Activated naive CD4-positive, alpha-beta T cell treated with anti-CD3 and anti-CD28 coated beads for 36 hours (primary cell): ENCODE results near the gene ANK3. TPM values are rescaled to one million over a fixed set of nuclear protein-coding genes. Genes with fewer than 3 reads are reported as not detected.

ENCODE experiments used
- CTCF ChIA-PET: fragments of 350-600 bp; sonication (Branson Sonifier 250); formaldehyde crosslinking; loops from one replicate; lab custom pipeline; 2021; ENCODE audit warnings: antibody characterized with exemption; lab: Charles Lee
- DNase-seq: peaks from one replicate; pipeline ENCODE4 v3.0.0-alpha.2; 2020
- H3K27ac Mint-ChIP-seq: one replicate; pipeline ENCODE4 v1.8.0; 2021; ENCODE audit warnings: mild to moderate bottlenecking, mixed read lengths
- H3K27me3 Mint-ChIP-seq: one replicate; pipeline ENCODE4 v1.8.0; 2021; ENCODE audit warnings: low read depth, mixed read lengths
- H3K36me3 Mint-ChIP-seq: one replicate; pipeline ENCODE4 v1.8.0; 2021; ENCODE audit warnings: low read depth, mixed read lengths
- H3K4me1 Mint-ChIP-seq: one replicate; pipeline ENCODE4 v1.8.0; 2021; ENCODE audit warnings: low read depth, mixed read lengths
- H3K4me3 Mint-ChIP-seq: one replicate; pipeline ENCODE4 v1.8.0; 2021; ENCODE audit warnings: mild to moderate bottlenecking, moderate library complexity, mixed read lengths
- H3K9me3 Mint-ChIP-seq: one replicate; pipeline ENCODE4 v1.8.0; 2021; ENCODE audit warnings: mixed read lengths
- intact Hi-C: fragments of 100-400 bp; cut with micrococcal nuclease; formaldehyde crosslinking; loops from one replicate; pipeline ENCODE4 v1.15.1; 2023
- total RNA-seq, 2 experiments: library from RNA; stranded (reverse); gene quantifications; one replicate each; pipeline ENCODE4 v1.2.3, GENCODE V29; 2021

ANK3 gene
- total RNA-seq, 2 experiments from 2014 or later = 11.2 to 13.0 TPM

DNA sequence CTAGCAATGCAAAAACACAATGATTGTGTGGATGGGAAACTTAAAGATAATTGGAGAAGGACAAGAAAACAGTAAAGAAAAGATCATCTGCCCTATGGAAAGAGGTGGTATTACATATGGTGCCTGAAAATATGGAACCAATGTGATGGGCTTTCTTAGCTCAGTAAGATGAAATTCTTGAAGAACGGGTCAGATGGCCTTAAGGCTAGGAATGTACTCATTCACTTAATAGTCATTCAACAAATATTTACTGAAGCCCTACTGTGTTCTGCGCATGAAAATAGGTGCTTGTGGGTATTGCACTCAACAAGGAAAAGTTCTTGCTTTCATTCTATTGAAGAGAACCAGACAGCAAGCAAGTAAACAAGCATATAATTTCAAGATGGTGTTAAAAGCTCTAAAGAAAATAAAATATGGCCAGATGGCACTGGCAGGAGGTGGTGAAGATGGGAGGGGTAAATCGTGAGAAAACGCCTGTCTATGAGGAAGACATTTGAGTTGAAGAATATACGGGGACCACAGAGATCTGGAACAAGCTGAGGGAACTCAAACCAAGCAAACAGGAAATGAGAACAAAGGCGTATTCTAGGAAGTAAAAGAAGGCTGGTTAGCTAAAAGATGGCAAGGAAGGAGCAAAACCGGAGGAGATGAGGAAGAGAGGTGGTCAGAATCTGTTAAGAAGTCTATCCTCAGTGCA is 179.7 kb downstream of the ANK3 start:
- H3K9me3 Mint-ChIP-seq = peaks cover 9% of the 10 kb centered on the region
- no peak overlapping the region for H3K27ac Mint-ChIP-seq
- H3K4me3 Mint-ChIP-seq = no peak overlapping the region
- peaks cover 17% of the 10 kb centered on the region for H3K4me1 Mint-ChIP-seq
- no peaks in the 10 kb centered on the region for H3K27me3 Mint-ChIP-seq
- intact Hi-C loops = no loop called here
- H3K36me3 Mint-ChIP-seq = peaks cover 9% of the 10 kb centered on the region
- DNase-seq = no peak
- CTCF ChIA-PET = interaction anchor here (0.5 to 1.8 kb wide), 7 partner anchors 14 to 1274 kb away, joined by 3 to 6 read pairs (median 4); no protein-coding TSS in a partner anchor

DNA sequence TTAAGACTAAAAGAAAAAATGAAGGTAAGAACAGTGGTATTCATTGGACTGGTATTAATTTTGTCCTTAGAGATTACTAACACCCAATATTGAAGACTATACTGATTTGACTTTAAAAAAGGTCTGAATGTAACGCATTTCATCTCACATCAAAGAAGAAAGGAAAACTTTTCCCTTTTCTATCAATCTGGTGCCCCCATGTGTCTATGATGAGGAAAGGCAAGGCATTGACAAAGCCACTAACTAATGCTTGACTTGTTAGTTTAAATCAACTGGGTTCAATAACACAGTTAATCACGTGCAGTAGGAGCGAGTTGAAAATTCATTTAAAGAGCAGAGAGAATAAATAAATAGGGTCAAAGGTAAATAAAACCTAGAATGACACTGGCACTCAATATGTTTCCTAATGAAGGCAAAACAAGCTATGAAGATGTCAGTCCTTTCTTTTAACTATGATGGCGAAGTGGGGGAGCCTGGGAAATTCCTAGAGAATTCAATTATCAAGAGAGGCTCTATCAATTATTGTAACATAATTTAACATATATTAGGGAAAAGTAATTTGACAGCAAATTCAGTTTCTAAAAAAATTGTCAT is 180.9 kb downstream of the ANK3 start:
- H3K9me3 Mint-ChIP-seq = peaks cover 6% of the 10 kb centered on the region
- peaks cover 9% of the 10 kb centered on the region for H3K36me3 Mint-ChIP-seq
- H3K4me1 Mint-ChIP-seq = peaks cover 17% of the 10 kb centered on the region
- intact Hi-C loops = loop anchor here (1.0 kb wide), 4 partner anchors 93 to 582 kb away; no protein-coding TSS in a partner anchor
- H3K27me3 Mint-ChIP-seq = no peaks in the 10 kb centered on the region
- DNase-seq = no peak
- no peak overlapping the region for H3K4me3 Mint-ChIP-seq
- no peak overlapping the region for H3K27ac Mint-ChIP-seq
- CTCF ChIA-PET = interaction anchor here (0.6 to 1.8 kb wide), 4 partner anchors 21 to 237 kb away, joined by 3 to 6 read pairs (median 4); no protein-coding TSS in a partner anchor

DNA sequence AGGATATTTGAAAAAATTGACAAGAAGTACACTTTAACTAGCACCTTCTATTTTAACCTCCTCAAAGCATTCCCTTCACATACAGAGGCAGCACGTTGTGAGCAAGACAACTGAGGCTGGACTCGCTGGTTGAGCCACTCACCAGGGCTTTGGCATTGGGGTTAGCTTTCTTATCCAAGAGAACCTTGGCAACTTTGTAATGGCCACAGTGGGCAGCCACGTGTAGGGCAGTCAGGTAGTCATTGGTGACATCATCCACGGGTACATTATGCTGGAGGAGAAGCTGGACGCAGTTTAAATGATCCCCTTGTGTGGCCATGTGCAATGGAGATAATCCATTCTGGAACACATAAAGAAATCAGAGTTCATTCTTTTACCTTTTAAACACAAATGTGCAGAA is 181.8 kb downstream of the ANK3 start:
- intact Hi-C loops = loop anchor here (1.0 kb wide), 4 partner anchors 93 to 582 kb away; no protein-coding TSS in a partner anchor
- Mint-ChIP-seq H3K9me3 (peaks cover 6% of the 10 kb centered on the region), H3K4me1 (peaks cover 17% of the 10 kb centered on the region), H3K4me3 (no peak overlapping the region), H3K27ac (no peak overlapping the region), H3K36me3 (peaks cover 9% of the 10 kb centered on the region), H3K27me3 (no peaks in the 10 kb centered on the region)
- CTCF ChIA-PET = interaction anchor here (1.7 kb wide), 1 partner anchor 16 kb away, joined by 3 read pairs; no protein-coding TSS in a partner anchor
- no peak for DNase-seq

DNA sequence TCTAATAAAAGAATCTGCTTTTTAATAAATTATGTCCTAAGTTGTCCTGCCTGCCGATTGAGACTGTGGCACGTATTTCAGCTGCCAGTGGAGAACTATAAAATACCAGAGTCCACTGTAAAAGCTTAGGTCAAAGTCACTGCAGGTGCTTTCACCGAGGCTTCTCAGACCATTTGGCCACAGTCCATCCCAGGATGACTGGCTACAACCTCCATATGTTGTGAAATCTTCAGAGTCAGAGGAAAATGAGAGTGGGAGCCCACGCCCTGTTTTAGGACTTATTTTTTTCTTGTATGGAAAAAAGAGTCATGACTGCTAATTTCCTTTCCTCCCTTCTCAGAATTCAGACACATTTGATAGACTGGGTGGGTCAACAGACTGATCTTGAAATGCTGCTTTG is 182.9 kb downstream of the ANK3 start:
- no peak overlapping the region for H3K27ac Mint-ChIP-seq
- DNase-seq = no peak
- H3K4me3 Mint-ChIP-seq = no peak overlapping the region
- no peaks in the 10 kb centered on the region for H3K9me3 Mint-ChIP-seq
- H3K36me3 Mint-ChIP-seq = peaks cover 3% of the 10 kb centered on the region
- H3K27me3 Mint-ChIP-seq = no peaks in the 10 kb centered on the region
- CTCF ChIA-PET = interaction anchor here (1.0 to 1.8 kb wide), 4 partner anchors 15 to 227 kb away, joined by 3 to 5 read pairs (median 4); no protein-coding TSS in a partner anchor
- peaks cover 17% of the 10 kb centered on the region for H3K4me1 Mint-ChIP-seq
- intact Hi-C loops = no loop called here

DNA sequence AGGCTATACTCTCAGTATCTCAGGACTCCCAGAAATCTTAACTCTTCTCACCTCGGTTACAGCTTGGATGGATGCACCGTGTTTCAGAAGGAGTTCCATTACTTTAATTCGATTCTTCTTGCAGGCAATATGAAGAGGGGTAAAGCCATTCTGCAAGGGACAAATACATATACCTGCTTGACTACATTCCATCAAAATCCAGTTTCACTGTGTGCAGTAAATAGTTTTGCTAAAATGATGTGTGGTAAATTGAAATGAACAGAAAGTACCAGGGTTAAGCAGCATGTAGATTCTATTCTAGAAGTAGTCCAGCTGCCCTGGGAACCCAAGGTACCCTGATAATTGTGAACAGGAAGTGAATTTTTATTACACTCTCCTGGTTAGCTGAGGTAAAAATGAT is 183.9 kb downstream of the ANK3 start:
- no peaks in the 10 kb centered on the region for H3K27me3 Mint-ChIP-seq
- peaks cover 11% of the 10 kb centered on the region for H3K4me1 Mint-ChIP-seq
- intact Hi-C loops = no loop called here
- no peaks in the 10 kb centered on the region for H3K9me3 Mint-ChIP-seq
- CTCF ChIA-PET = interaction anchor here (0.6 to 1.8 kb wide), 5 partner anchors 62 to 228 kb away, joined by 3 to 5 read pairs (median 3); no protein-coding TSS in a partner anchor
- H3K36me3 Mint-ChIP-seq = no peaks in the 10 kb centered on the region
- no peak overlapping the region for H3K4me3 Mint-ChIP-seq
- H3K27ac Mint-ChIP-seq = no peak overlapping the region
- DNase-seq = no peak

DNA sequence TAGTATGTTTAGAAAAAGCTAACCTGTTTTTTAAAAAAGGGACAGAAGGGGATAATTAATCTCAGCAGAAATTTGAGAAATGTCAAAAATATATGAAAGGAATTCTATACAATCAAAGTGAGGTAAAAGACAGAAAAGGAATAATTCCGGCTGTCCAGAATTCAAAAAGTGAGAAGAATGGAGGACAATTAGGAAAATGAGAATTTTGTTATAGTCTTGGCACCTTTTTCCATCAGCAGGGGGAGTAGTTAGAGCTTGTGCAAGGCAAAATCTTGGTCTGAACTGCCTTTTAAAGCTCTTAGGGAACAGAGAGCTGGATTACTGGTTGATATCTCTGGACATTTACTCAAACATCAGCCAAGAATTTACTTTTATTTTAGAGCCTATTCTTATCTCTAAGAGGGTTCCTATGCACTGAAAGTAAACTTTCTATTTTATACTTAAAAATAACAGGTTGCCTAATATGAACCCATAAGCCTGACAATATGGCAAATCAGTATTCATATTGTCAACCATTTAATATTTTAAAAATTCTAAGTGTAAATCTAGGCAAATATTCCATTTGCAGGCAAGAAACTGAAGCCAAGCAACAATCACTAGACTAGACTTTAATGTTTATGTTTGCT is 185.6 kb downstream of the ANK3 start:
- Mint-ChIP-seq H3K27ac (no peak overlapping the region), H3K4me3 (no peak overlapping the region), H3K27me3 (no peaks in the 10 kb centered on the region), H3K36me3 (no peaks in the 10 kb centered on the region), H3K9me3 (no peaks in the 10 kb centered on the region), H3K4me1 (no peaks in the 10 kb centered on the region)
- DNase-seq = no peak
- CTCF ChIA-PET = interaction anchor here (0.8 to 1.6 kb wide), 3 partner anchors 33 to 442 kb away, joined by 3 to 14 read pairs (median 3); no protein-coding TSS in a partner anchor
- intact Hi-C loops = loop anchor here (1.0 kb wide), 2 partner anchors 230 to 443 kb away; no protein-coding TSS in a partner anchor

DNA sequence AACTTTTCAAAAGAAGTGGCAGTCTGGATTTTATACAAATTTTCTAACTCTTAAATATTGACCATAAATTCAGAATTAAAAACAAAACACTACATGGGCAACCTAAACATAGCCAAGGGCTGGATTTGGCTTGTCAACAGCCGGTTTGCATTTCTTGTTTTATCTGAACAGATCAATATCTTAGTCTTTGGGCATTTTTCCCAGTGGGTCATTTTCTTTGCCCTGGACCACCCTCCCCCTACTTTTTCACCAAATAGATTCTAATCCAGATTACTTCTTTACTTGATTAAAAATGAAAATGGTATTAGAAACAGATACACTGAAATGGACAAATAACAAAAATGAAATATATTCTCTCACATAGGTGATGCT is 189.0 kb downstream of the ANK3 start:
- no peaks in the 10 kb centered on the region for H3K27me3 Mint-ChIP-seq
- DNase-seq = no peak
- no peaks in the 10 kb centered on the region for H3K4me1 Mint-ChIP-seq
- no peak overlapping the region for H3K4me3 Mint-ChIP-seq
- peaks cover 10% of the 10 kb centered on the region for H3K36me3 Mint-ChIP-seq
- intact Hi-C loops = no loop called here
- no peaks in the 10 kb centered on the region for H3K9me3 Mint-ChIP-seq
- CTCF ChIA-PET = no interaction called here
- no peak overlapping the region for H3K27ac Mint-ChIP-seq

DNA sequence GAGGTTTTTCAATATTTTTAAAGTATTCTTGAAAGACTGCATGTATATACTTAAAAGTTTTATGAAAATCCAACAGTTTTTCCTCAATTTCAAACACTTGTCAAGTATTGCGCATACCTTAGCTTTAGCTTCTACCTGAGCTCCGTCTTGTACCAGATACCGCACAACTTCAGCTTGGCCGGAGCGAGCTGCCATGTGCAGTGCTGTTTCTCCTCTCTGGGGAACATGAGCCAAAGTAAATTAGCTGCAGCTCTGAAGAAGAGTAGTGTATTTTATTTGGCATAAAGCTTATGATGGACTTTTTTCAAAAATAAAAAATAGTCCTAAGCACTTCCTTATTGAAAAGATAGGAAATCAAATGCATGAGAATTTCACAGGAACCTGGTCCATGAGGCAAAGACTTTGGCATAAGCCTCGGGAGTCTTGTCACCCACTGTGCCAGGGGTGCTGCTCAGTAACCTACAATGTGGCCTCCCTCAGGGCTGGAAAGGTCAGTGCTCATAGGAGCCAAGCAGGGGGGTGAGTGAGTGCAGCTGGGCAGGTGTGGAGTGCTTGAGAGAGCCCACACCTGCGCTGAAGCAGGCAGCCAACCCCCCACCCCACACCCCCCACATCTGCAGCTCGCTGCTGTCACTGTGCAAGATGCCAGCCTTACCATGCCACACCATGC is 189.5 kb downstream of the ANK3 start:
- H3K27me3 Mint-ChIP-seq = no peaks in the 10 kb centered on the region
- H3K4me3 Mint-ChIP-seq = no peak overlapping the region
- peaks cover 10% of the 10 kb centered on the region for H3K36me3 Mint-ChIP-seq
- no peaks in the 10 kb centered on the region for H3K9me3 Mint-ChIP-seq
- no peaks in the 10 kb centered on the region for H3K4me1 Mint-ChIP-seq
- CTCF ChIA-PET = no interaction called here
- no peak overlapping the region for H3K27ac Mint-ChIP-seq
- no peak for DNase-seq
- intact Hi-C loops = no loop called here

DNA sequence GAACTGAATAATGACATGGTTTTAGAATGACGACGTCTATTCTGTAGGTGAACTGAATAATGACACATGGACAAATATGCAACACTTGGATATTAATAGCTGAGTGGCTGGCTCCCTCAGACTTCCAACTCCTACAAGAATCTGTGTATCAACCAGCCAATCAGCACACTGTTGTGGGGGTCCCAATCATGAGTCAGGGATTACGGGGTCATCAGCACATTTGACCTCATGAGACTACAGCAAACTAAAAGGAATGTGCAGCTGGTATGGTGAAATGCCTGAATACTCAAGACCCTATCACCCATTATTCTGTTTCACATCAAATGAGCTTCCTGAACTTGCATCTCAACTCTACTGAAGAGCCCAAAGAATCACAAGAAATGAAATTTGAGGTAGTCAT is 192.5 kb downstream of the ANK3 start:
- Mint-ChIP-seq H3K4me3 (no peak overlapping the region), H3K27ac (no peak overlapping the region), H3K4me1 (no peaks in the 10 kb centered on the region), H3K27me3 (no peaks in the 10 kb centered on the region), H3K9me3 (no peaks in the 10 kb centered on the region), H3K36me3 (peaks cover 16% of the 10 kb centered on the region)
- intact Hi-C loops = no loop called here
- CTCF ChIA-PET = no interaction called here
- no peak for DNase-seq

DNA sequence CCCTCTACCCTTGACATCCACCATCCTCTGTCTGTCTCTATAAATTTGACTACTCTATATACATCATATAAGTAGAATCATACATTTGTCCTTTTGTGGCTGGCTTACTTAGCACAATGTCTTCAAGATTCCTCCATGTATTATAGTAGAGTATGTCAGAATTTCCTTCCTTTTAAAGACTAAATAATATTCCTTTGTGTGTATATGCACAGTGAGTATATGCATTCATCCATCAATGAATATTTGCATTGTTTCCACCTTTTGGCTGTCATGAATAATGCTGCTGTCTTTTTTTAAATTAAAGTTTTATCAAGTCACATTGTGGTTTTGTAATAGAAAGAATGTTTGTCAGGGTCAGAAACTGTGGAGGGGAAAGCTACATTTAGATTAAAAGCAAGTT is 195.3 kb downstream of the ANK3 start:
- intact Hi-C loops = no loop called here
- Mint-ChIP-seq H3K4me1 (no peaks in the 10 kb centered on the region), H3K27me3 (no peaks in the 10 kb centered on the region), H3K9me3 (no peaks in the 10 kb centered on the region), H3K36me3 (peaks cover 19% of the 10 kb centered on the region), H3K4me3 (no peak overlapping the region), H3K27ac (no peak overlapping the region)
- CTCF ChIA-PET = no interaction called here
- DNase-seq = no peak

DNA sequence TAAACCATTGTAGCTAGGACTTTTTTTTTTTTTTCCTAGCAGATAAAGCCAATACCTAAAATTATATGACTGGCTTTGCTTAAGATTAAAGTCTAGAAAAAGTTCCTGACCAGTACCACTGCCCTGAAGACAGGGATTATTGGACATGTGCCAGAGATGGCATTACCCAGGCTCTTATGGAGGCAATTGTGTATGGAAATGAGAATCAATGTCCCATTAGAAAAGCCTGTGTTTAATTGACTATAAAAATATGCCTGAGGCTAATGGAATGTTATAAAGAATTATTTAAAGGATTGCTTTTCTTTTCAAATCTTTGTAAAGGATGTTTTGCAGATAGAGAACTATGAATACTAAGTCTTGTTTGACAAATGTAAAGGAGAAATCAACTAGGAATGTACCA is 196.7 kb downstream of the ANK3 start:
- CTCF ChIA-PET = no interaction called here
- Mint-ChIP-seq H3K9me3 (no peaks in the 10 kb centered on the region), H3K27ac (no peak overlapping the region), H3K36me3 (peaks cover 19% of the 10 kb centered on the region), H3K4me1 (no peaks in the 10 kb centered on the region), H3K4me3 (no peak overlapping the region), H3K27me3 (no peaks in the 10 kb centered on the region)
- intact Hi-C loops = no loop called here
- no peak for DNase-seq
